IPS-18a (cell line): ENCODE results near the gene MRPS2.
"Not testable (repeated sequence)": the region's sequence is repeated elsewhere in the genome, so short reads cannot be mapped to it uniquely, and the experiment has no call there.

Experiments
- H3K27ac ChIP-seq: one replicate; pipeline ENCODE4 v1.5.1; 2013; ENCODE audit warnings: low read length
- H3K27me3 ChIP-seq: one replicate; pipeline ENCODE4 v1.6.1; 2013; ENCODE audit warnings: mild to moderate bottlenecking, low read length; ENCODE audit not compliant: control insufficient read depth, insufficient read depth
- H3K36me3 ChIP-seq: one replicate; pipeline ENCODE4 v1.6.1; 2013; ENCODE audit warnings: low read depth, low read length; ENCODE audit not compliant: control insufficient read depth
- H3K4me1 ChIP-seq: one replicate; pipeline ENCODE4 v1.6.1; 2013; ENCODE audit warnings: low read depth, low read length; ENCODE audit not compliant: control insufficient read depth
- H3K4me3 ChIP-seq: one replicate; pipeline ENCODE4 v1.5.1; 2013; ENCODE audit warnings: low read length
- H3K9ac ChIP-seq: one replicate; pipeline ENCODE4 v1.6.1; 2013; ENCODE audit warnings: mild to moderate bottlenecking, low read length, moderate library complexity
- H3K9me3 ChIP-seq: one replicate; pipeline ENCODE4 v1.6.1; 2013; ENCODE audit warnings: low read depth, low read length; ENCODE audit not compliant: control insufficient read depth

MRPS2 gene

GRCh38 chr9:135500525-135501260, at the start of gene MRPS2:
Gene MRPS2 (plus strand): TSS chr9:135500682. CDS start chr9:135500711, 29 bp downstream.
- H3K36me3 ChIP-seq = peaks cover 35% of the 10 kb centered on the region
- no peaks in the 10 kb centered on the region for H3K9me3 ChIP-seq
- H3K27me3 ChIP-seq = peaks cover 5% of the 10 kb centered on the region
- H3K27ac ChIP-seq = peak within 1 kb of the TSS; percentile 64
- peaks cover 8% of the 10 kb centered on the region for H3K4me1 ChIP-seq
- H3K4me3 ChIP-seq = peak within 1 kb of the TSS; percentile 84
- peak within 1 kb of the TSS; percentile 88 for H3K9ac ChIP-seq

- Histone ChIP-seq H3K9me3 (no peaks in the 10 kb centered on the region), H3K4me3 (no peak overlapping the region), H3K27me3 (no peaks in the 10 kb centered on the region), H3K27ac (no peak overlapping the region), H3K9ac (no peak overlapping the region), H3K4me1 (peaks cover 3% of the 10 kb centered on the region), H3K36me3 (no peaks in the 10 kb centered on the region)
Observed at GRCh38 chr9:135450956-135451355, 49.5 kb upstream of the MRPS2 start.

DNA sequence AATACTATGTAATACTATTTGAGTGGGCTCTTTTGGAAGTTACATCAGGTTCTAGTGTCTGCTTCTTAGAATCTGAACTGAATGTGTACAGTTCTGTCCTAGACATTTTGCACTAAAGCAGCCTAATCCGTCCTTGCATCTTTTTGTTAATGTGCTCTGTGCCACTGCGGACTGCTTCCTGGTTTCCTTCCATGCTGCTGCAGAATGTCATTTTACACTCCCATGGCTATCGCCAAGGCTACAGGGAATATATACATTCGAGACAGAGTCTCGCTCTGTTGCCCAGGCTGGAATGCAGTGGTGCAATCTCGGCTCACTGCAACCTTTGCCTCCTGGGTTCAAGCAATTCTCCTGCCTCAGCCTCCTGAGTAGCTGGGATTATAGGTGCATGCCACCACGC, 48.6 kb upstream of the MRPS2 start:
- not testable (repeated sequence) for H3K9ac ChIP-seq, H3K9me3 ChIP-seq, H3K27me3 ChIP-seq, H3K4me1 ChIP-seq, H3K36me3 ChIP-seq, H3K4me3 ChIP-seq, H3K27ac ChIP-seq

- no peak overlapping the region for H3K9ac ChIP-seq
- H3K27ac ChIP-seq = no peak overlapping the region
- no peak overlapping the region for H3K4me3 ChIP-seq
- no peaks in the 10 kb centered on the region for H3K4me1 ChIP-seq
- H3K36me3 ChIP-seq = no peaks in the 10 kb centered on the region
- no peaks in the 10 kb centered on the region for H3K27me3 ChIP-seq
- no peaks in the 10 kb centered on the region for H3K9me3 ChIP-seq
Observed at GRCh38 chr9:135454737-135455136, 45.7 kb upstream of the MRPS2 start.

DNA sequence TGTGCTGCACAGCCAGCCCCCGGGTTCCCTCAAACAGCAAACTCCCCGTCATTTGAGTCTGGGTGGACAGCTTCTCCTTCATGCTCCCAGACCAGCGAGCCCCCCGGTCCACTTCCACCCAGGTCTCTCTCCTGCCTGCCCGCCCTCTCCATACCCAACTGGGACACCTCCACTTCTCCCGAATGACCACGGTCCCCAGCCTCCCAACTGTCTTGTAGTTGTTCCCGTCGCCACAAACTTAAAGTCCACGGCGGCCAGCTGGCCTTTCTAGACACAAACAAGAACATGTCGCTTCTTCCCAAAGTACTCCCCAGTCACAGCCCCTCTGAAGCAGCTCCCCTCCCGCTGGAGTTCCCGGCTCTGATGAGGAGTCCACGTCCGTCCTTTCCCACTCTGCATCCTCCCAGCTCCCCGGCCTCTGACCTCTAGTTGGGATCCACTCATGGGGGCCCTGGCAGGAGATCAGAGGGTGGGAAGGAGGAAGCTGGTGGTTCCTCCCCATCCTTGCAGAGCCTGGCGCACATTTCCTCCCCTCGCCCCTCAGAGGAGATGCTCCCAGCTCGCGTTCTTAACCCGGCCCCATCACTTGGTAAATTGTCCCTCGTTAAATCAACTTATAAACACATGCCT, 45.0 kb upstream of the MRPS2 start:
- Histone ChIP-seq H3K27ac (no peak overlapping the region), H3K9ac (no peak overlapping the region), H3K36me3 (no peaks in the 10 kb centered on the region), H3K4me3 (no peak overlapping the region), H3K27me3 (no peaks in the 10 kb centered on the region), H3K4me1 (no peaks in the 10 kb centered on the region), H3K9me3 (no peaks in the 10 kb centered on the region)

GRCh38 chr9:135456436-135457104, 43.9 kb upstream of the MRPS2 start:
- Histone ChIP-seq H3K36me3 (no peaks in the 10 kb centered on the region), H3K4me1 (no peaks in the 10 kb centered on the region), H3K27ac (no peak overlapping the region), H3K9me3 (no peaks in the 10 kb centered on the region), H3K4me3 (no peak overlapping the region), H3K9ac (no peak overlapping the region), H3K27me3 (no peaks in the 10 kb centered on the region)

- H3K9me3 ChIP-seq, H3K36me3 ChIP-seq, H3K9ac ChIP-seq, H3K4me1 ChIP-seq, H3K27me3 ChIP-seq, H3K4me3 ChIP-seq, H3K27ac ChIP-seq: not testable (repeated sequence)
Observed at GRCh38 chr9:135458478-135458877, 42.0 kb upstream of the MRPS2 start.

DNA sequence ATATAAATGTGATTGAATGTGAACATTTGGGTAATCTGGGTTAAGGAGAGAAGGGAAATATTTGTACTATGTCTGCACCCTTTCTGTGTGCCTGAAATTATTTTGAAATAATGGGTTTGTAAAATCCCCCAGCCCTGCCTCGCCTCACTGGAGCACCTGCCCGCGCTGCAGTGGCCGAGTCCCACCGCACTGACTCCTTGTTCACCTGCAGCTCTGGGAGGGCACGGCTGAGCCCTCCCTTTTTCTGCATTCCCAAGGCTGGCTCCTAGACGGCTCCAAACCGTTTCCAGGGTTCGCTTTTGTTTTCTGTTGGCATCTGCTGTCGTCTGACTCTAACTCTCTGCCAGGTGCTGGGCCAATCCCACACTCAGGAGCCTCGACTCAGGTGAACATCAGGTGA, 38.5 kb upstream of the MRPS2 start:
- Histone ChIP-seq H3K27me3 (no peaks in the 10 kb centered on the region), H3K36me3 (no peaks in the 10 kb centered on the region), H3K4me3 (no peak overlapping the region), H3K27ac (no peak overlapping the region), H3K9ac (no peak overlapping the region), H3K4me1 (no peaks in the 10 kb centered on the region), H3K9me3 (no peaks in the 10 kb centered on the region)

DNA sequence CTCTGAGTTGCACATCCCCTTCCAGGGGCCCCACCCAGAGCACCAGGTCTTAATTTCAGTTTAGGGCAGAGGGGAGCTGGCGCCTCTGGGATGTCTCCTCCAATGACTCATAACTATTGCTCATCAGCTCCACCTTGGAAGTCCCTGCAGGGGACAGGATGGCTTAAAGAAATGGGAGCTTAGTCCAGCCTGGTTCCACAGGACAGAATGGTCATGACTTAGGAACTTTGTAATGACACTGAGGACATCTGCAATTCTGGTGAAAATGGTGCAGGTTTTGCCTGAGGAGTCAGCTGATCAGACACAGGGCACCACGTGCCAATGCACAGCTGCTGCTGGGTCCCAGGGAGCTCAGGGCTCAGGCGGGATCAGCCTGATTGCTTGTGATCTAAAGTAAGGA, 37.3 kb upstream of the MRPS2 start:
- H3K27me3 ChIP-seq = no peaks in the 10 kb centered on the region
- H3K9me3 ChIP-seq = no peaks in the 10 kb centered on the region
- no peaks in the 10 kb centered on the region for H3K4me1 ChIP-seq
- no peak overlapping the region for H3K4me3 ChIP-seq
- H3K36me3 ChIP-seq = no peaks in the 10 kb centered on the region
- H3K27ac ChIP-seq = no peak overlapping the region
- H3K9ac ChIP-seq = no peak overlapping the region

GRCh38 chr9:135464181-135464580, 36.3 kb upstream of the MRPS2 start:
- Histone ChIP-seq H3K4me1 (no peaks in the 10 kb centered on the region), H3K27ac (no peak overlapping the region), H3K36me3 (no peaks in the 10 kb centered on the region), H3K9ac (no peak overlapping the region), H3K27me3 (no peaks in the 10 kb centered on the region), H3K4me3 (no peak overlapping the region), H3K9me3 (no peaks in the 10 kb centered on the region)

DNA sequence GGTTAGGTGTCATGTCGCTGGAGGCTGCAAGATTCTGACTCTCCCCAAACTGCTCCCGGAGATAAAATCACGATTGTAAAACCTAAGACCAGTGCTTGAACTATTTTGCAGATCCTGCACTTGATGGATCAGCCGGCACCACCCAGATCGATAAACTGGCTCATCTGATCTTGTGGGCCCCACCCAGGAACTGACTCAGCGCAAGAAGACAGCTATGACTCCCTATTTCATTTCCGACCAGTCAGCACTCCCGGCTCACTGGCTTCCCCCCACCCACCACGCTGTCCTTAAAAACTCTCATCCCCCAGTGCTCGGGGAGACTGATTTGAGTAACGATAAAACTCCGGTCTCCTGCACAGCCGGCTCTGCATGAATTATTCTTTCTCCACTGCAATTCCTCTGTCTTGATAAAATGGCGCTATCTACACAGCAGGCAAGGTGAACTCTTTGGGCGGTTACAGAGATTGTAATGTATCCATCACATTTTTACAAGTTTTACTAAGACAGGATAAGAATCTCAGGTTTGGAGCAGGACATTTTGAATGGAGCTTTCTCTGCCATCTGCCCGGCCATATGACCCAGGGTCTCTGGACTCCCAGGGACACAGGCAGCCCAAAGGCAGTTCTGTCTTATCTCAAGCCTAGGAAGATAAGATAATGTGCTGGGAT, 31.5 kb upstream of the MRPS2 start:
- H3K4me3 ChIP-seq = no peak overlapping the region
- H3K27ac ChIP-seq = no peak overlapping the region
- H3K9ac ChIP-seq = no peak overlapping the region
- no peaks in the 10 kb centered on the region for H3K36me3 ChIP-seq
- no peaks in the 10 kb centered on the region for H3K9me3 ChIP-seq
- H3K27me3 ChIP-seq = no peaks in the 10 kb centered on the region
- H3K4me1 ChIP-seq = no peaks in the 10 kb centered on the region
